GM18502 (cell line): Measurements from ENCODE around the gene TSKS.

Experiments
- ATAC-seq: cut with Tn5 transposase; IDR thresholded peaks from one replicate; pipeline ENCODE4 v1.9.1; 2021; ENCODE audit warnings: mild to moderate bottlenecking; ENCODE audit not compliant: unreplicated experiment, poor library complexity

The TSKS gene

GRCh38 chr19:49767967-49768581, 5.0 kb upstream of the TSKS start:
- ATAC-seq: no peak

GRCh38 chr19:49767381-49767780, 4.3 kb upstream of the TSKS start:
- no peak for ATAC-seq

DNA sequence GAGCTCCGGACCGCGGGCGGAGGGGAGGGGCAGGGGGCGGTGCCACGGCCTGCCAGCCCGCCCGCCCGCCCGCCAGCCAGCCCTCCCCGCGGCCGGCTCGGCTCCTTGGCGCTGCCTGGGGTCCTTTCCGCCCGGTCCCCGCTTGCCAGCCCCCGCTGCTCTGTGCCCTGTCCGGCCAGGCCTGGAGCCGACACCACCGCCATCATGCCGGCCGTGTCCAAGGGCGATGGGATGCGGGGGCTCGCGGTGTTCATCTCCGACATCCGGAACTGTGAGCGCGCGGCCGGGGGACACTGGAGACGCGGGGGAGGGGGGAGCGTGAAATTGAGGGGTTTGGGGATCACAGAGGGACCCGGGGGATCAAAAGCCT, 3.8 kb upstream of the TSKS start, which contains the start of gene AP2A1:
AP2A1 (plus strand) TSS at position 72 of the 370 bp plus-strand sequence; CDS start at position 205, 133 bp downstream.
- ATAC-seq: no peak

GRCh38 chr19:49766007-49766929, 3.2 kb upstream of the TSKS start:
- ATAC-seq: peak; percentile 90

GRCh38 chr19:49764341-49764740, 1.2 kb upstream of the TSKS start:
- ATAC-seq: no peak

DNA sequence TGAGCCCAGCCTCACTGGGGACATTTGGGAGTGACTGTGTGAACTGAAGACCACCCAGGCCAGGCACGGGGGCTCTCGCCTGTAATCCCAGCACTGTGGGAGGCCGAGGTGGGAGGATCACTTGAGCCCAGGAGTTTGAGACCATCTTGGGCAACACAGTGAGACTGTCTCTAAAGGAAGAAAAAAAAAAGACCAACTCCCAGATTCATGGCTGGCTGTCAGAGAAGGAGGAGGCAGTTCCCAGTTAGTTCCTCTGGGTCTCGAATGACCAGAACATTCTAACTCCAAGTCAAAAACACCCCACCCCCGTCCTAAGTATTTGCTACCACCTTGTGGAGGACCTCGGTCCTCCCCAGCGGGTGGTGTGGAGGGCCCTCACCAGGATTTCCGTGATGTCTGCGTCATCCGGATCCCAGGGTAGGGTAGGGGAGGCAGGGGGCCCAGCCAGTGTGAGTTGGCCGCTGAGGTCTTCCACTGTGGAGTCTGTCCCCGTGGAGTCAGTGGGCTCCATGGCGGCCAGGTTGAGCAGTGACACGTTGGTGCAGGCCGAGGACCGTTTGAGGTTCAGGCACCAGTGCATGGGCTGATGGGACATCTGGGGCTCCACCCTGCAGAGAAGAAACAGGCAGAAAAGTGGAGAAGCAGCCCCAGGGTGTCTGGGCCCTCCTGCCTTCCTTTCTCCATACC, 1.3 kb downstream of the TSKS start:
- no peak for ATAC-seq

DNA sequence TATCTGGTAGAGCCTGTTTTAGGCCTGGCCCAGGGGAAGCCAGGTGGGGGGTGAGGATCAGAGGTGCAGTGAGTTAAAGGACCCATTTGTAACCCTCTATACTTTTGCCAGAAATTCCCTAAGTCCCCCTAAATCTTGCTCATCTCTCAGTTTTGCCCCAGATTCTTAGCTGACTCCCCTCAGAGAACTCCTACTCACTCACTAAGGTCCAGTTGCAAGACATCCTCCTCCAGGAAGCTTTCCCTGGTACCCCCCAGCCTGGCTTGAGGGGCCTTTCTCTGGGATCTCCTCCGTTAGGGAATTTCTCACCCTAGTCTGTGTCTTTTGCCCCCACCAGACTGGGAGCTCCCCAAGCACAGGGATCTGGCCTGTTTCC, 1.9 kb downstream of the TSKS start:
- ATAC-seq: no peak

DNA sequence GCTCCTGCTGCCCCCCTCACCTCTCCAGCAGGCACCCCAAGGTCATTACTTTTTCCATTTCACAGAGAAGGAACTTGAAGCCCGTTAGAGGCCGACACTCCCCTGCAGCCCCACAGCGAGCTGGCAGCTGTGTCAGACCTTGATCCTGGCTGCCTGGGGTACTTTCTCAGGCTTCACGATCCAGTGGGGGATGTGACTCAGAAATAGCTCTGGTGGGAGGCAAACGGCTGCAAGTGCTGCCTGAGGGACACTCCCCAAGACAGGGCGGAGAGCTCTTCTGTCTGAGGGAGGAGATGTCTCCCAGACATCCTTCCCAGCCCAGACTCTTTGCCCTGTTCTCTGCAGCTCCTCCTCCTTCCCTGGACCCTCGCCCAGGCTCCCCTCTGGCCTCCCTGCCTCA, 4.8 kb downstream of the TSKS start:
- ATAC-seq: no peak

DNA sequence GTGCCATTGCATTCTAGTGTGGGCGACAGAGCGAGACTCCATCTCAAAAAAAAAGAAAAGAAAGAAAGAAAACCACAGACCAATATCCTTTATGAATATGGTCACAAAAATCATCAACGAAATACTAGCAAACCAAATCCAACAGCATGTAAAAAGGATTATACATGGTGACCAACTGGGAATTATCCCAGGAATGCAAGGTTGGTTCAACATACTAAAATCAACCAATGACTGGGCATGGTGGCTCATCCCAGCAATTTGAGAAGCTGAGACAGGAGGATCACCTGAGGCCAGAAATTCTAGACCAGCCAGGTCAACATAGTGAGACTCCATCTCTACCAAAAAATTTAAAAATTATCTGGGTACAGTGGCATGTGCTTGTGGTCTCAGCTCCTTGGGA, 7.2 kb downstream of the TSKS start:
- ATAC-seq: no peak

DNA sequence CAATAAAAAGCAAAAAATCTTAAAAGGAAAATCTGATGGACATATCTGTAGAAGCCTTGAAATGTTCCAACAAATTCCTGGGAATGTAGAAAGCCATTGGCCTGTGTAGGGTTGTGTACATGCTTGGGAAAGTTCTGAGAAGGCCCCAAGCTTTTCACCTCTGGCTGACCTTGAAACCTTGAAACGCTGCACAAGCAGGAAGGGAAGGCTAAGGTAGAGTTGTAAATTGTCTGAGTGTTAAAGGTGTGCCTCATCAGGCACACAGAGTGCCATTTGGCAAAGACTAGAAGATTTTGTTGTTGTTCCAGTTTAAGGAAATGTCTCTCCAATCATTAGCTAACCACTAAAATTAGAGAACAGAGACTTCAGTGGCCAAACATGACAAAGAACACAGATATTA, 10.4 kb downstream of the TSKS start:
- no peak for ATAC-seq

DNA sequence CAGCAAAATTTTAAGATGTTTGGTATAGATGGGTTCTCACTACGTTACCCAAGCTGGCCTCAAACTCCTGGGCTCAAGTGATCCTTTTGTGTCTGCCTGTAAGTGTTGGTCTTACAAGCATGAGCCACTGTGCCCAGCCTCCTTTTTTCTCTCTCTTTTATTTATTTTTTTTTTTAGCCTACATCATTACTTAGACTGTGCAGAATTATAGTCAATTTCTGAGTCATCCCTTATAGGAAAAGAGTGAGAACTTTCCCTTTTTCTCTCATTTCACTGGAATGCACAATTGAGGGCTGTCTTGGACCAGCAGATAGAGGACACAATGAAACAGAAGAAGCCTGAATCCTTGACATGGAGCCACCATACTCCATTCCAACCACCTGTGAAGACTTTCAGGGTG, 13.3 kb downstream of the TSKS start:
- ATAC-seq: no peak

- no peak for ATAC-seq
Observed at GRCh38 chr19:49749055-49749716, 13.9 kb downstream of the TSKS start.

DNA sequence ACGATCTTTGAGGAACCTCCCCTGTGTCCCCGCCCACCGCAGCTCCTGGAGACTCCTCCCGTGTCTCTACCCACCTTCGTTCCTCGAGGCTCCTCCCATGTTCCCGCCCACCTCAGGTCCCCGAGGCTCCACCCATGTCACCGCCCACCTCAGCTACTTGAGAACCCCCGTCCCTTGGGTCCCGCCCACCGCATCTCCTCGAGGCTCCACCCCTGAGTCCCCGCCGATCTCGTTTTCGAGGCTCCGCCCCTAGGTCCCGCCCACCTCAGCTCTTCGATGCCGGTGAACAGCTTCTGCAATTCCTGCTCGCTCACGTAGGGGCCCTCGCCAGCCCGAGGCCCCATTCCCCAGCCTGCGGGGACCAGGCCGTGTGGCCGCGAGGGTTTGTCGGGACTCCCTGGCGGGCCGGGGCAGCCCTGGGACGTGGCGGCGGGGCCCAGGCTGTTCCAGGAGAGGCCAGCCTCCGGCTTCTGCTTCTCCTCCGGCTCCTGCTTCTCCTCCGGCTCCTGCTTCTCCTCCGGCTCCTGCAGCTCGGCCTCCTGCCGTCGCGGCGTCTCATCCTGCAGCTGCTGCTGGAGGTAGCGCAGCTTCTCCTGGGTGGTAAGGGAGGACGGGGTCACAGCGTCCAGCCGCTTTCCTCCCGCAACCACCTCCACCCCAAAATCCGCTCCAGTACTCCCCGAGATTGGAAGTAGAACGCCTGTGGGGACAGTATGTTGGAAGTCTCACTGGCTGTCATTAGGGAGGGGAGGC, 16.7 kb downstream of the TSKS start:
- no peak for ATAC-seq

DNA sequence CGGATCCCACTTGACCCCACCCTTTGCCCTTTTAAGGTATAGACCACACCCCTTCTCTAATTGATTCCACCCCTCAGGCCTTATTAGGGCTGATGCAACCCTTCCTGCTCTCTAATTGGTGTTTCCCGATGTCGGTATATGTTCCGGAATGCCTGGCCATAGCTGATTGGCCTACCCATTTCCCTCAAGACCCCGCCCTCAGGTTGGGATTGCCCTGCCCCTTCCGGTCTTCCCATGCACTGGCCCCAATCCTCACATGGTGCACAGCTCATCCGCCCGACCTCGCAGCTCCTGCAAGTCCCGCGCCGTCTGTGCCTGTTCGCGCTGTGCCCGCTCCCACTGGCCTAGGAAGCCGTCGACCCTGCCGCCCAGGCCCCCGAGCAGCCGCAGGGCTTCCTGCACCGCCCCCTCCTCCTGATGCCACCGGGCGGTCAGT, 18.1 kb downstream of the TSKS start:
- ATAC-seq: no peak

GRCh38 chr19:49741210-49741844, 21.8 kb downstream of the TSKS start:
- ATAC-seq: no peak

DNA sequence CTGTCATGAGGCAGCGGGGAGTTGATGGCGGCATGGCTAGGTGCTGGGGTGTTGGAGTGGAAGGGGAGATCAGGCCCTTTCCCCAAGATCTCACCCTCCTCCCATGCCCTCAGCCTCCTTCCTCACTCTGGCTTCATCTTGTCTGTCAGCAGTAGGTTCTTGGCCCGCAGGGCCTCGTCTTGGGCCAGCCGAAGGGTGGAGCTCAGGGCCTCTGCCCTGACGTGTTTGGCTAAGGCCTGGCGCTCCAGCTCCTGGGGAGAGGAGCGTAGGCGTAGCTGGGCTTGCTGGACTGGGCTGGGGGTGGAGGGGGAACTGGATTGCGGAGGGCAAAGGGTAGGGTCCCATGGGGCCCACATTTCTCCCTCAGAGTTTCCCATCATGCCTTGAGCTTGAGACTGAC, 23.2 kb downstream of the TSKS start:
- no peak for ATAC-seq

DNA sequence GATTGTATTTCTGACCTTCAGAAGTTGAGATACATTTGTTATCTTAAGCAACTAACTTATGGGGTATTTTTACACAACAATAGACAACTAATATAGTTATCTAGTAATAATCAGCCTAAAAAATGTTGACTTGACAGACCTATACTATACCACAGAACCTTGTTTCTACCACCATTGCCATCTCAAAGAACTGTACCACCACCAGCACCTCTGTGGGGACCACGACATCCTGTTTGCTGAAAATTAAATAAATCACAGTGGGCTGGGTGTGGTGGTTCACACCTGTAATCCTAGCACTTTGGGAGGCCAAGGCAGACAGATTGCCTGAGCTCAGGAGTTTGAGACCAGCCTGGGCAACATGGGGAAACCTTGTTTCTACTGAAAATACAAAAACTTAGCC, 24.0 kb downstream of the TSKS start:
- no peak for ATAC-seq

- no peak for ATAC-seq
Observed at GRCh38 chr19:49738268-49738667, 24.8 kb downstream of the TSKS start.

DNA sequence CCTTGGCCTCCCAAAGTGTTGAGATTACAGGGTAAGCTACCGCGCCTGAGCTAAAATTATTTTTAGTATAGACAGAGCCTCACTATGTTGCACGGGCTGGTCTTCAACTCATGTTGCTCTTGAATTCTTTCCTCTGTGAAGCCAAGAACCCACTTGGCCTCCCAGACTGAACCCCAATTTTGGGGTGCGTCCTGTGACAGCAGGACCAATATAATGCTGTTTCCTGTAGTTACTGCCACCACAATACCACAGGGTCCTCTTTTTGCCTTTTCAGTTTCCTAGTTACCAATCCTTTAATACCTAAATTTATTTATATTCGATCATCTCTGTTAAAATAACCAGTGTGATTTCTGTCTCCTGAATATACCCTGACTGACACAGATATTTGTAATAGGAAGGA, 32.9 kb downstream of the TSKS start:
- ATAC-seq: no peak
